Transverse colon (tissue), 4 donors: ENCODE data around the gene LCP1. TPM values are rescaled to one million over a fixed set of nuclear protein-coding genes. Genes with fewer than 3 reads are reported as not detected.

Experiments
- DNase-seq: peaks from one replicate; pipeline ENCODE4 v3.0.0-alpha.2; 2019
- H3K27ac ChIP-seq, 4 donors: fragments of 200-600 bp; sonication (generic); 2 replicates each; pipeline ENCODE4 v1.5.1; 2016 to 2018; ENCODE audit warnings: inconsistent platforms in 4 of 4
- H3K27me3 ChIP-seq: fragments of 200-600 bp; sonication (generic); 2 replicates; pipeline ENCODE4 v1.5.1; 2017; ENCODE audit warnings: inconsistent platforms
- H3K36me3 ChIP-seq, 4 donors: fragments of 200-600 bp; sonication (generic); 2 replicates each; pipeline ENCODE4 v1.5.1; 2017 to 2019; ENCODE audit warnings: inconsistent platforms in 4 of 4
- H3K4me1 ChIP-seq, 4 donors: fragments of 200-600 bp; sonication (generic); 2 replicates each; pipeline ENCODE4 v1.5.1; 2017 to 2020; ENCODE audit warnings: inconsistent platforms in 4 of 4
- H3K4me3 ChIP-seq, 4 donors: fragments of 200-600 bp; sonication (generic); 1 replicate in 1 of 4; 2 replicates in 3 of 4; pipeline versions ENCODE4 v1.5.1 to v1.6.1; 2017 to 2019; ENCODE audit warnings: inconsistent platforms in 4 of 4
- H3K9me3 ChIP-seq, 2 donors: fragments of 200-600 bp; sonication (generic); 2 replicates each; pipeline ENCODE4 v1.5.1; 2017 to 2019; ENCODE audit warnings: inconsistent platforms in 2 of 2
- EP300 ChIP-seq: sonication (generic); formaldehyde crosslinking; IDR thresholded peaks from one replicate; pipeline ENCODE4 v1.6.1; 2017; ENCODE audit warnings: antibody characterized with exemption, low read depth
- POLR2A ChIP-seq: fragments of 450-650 bp; IDR thresholded peaks from one replicate; pipeline ENCODE4 v1.6.1; 2016; ENCODE audit warnings: antibody characterized with exemption, mild to moderate bottlenecking, moderate library complexity
- POLR2AphosphoS5 ChIP-seq, 3 donors: sonication (generic); formaldehyde crosslinking; IDR thresholded peaks; one replicate each; pipeline ENCODE4 v1.6.1; 2016; ENCODE audit warnings: antibody characterized with exemption in 3 of 3
- WGBS, 2 donors: methylation state at CpG; one replicate each; pipeline ENCODE4 v1.1.5; 2018; ENCODE audit warnings: low coverage in 1 of 2; 5-methylcytosine and 5-hydroxymethylcytosine counted together
- in situ Hi-C, 4 donors: fragments of 200-750 bp; cut with MboI; loops; one replicate each; pipeline versions ENCODE4 v1.15.0 to v1.15.1; 2017; ENCODE audit warnings: low sequenced_read_pairs in 3 of 4, low pct_ligation_motif_present in 1 of 4, low pct_unique_long_range_greater_than_20kb in 1 of 4
- intact Hi-C: fragments of 100-400 bp; cut with DNase I; formaldehyde crosslinking; loops from one replicate; pipeline ENCODE4 v1.15.1; 2023; ENCODE audit warnings: low total_unique reads
- small RNA-seq, 4 donors: library from RNA; depleted of rRNA; stranded (forward); fragments of <200 nt; gene quantifications; one replicate each; pipeline ENCODE3, GENCODE V24; 2016
- total RNA-seq, 4 donors: library from RNA; depleted of rRNA; stranded (reverse); fragments of >200 nt; gene quantifications; one replicate each; pipeline ENCODE4 v1.1.0, GENCODE V29; 2016
- TF ChIP-seq, protein P1 (sequence below), 5 experiments: fragments of 200-600 bp in 3 of 5; fragments of 450-650 bp in 2 of 5; sonication (generic) in 3 of 5; IDR thresholded peaks; 1 replicate in 2 of 5; 2 replicates in 3 of 5; pipeline ENCODE4 v1.5.1; 2016 to 2017; ENCODE audit warnings: antibody characterized with exemption in 5 of 5, inconsistent platforms in 3 of 5, mild to moderate bottlenecking in 2 of 5, moderate library complexity in 1 of 5

Gene LCP1
- total RNA-seq, 4 donors from 2014 or later, result 1.6 to 35.7 (median 26.1) TPM

DNA sequence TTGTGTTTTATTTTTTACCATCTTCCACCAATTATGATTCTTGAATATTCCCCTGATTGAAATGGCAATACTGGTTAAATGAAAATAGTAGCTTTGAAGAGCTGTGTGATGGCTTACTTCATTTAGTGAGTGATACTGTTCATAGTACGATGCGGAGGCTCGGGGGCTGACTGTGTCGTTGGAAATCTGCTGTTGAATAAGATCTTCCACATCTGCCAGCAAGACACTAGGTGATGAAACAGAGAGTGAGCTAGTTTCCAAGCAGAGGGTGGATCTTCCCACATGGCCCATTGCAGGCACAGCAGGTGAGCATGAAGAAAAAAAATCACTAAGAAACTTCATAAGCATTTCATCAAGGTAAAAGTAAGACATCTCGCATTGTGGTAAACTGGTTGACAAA lies 99.7 kb downstream of the LCP1 start:
- Histone ChIP-seq H3K9me3 (no peaks in the 10 kb centered on the region), H3K4me3 (no peak overlapping the region), H3K4me1 (no peaks in the 10 kb centered on the region), H3K27me3 (no peaks in the 10 kb centered on the region), H3K27ac (no peak overlapping the region), H3K36me3 (no peaks in the 10 kb centered on the region)
- WGBS, 2 donors, result 89 to 90% methylated on average over 5 of the region's 5 CpGs
- intact Hi-C loops (no loop called here), in situ Hi-C loops (no loop called here)
- DNase-seq, result no peak
- TF ChIP-seq, protein P1, sequence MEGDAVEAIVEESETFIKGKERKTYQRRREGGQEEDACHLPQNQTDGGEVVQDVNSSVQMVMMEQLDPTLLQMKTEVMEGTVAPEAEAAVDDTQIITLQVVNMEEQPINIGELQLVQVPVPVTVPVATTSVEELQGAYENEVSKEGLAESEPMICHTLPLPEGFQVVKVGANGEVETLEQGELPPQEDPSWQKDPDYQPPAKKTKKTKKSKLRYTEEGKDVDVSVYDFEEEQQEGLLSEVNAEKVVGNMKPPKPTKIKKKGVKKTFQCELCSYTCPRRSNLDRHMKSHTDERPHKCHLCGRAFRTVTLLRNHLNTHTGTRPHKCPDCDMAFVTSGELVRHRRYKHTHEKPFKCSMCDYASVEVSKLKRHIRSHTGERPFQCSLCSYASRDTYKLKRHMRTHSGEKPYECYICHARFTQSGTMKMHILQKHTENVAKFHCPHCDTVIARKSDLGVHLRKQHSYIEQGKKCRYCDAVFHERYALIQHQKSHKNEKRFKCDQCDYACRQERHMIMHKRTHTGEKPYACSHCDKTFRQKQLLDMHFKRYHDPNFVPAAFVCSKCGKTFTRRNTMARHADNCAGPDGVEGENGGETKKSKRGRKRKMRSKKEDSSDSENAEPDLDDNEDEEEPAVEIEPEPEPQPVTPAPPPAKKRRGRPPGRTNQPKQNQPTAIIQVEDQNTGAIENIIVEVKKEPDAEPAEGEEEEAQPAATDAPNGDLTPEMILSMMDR (IDR thresholded peaks at IDR 0.05), result no peak

GRCh38 chr13:46079770-46080169 lies 102.2 kb downstream of the LCP1 start:
- TF ChIP-seq EP300, result no peak
- no peak for TF ChIP-seq POLR2A
- TF ChIP-seq, protein P1 (IDR thresholded peaks at IDR 0.05), result no peak
- TF ChIP-seq POLR2AphosphoS5 (IDR thresholded peaks at IDR 0.05), result no peak
- no peak for DNase-seq
- intact Hi-C loops, result no loop called here
- 33 to 57% methylated on average over 1 to 2 of the region's 2 CpGs for WGBS, 2 donors
- Histone ChIP-seq H3K4me3 (no peak overlapping the region), H3K4me1 (no peaks in the 10 kb centered on the region), H3K9me3 (no peaks in the 10 kb centered on the region), H3K27ac (no peak overlapping the region), H3K36me3 (no peaks in the 10 kb centered on the region), H3K27me3 (no peaks in the 10 kb centered on the region)
- in situ Hi-C loops, result no loop called here

- WGBS, 2 donors, result 57 to 73% methylated on average over 1 of the region's 1 CpG
- H3K27ac ChIP-seq, result no peak overlapping the region
- in situ Hi-C loops (no loop called here), intact Hi-C loops (no loop called here)
- no peaks in the 10 kb centered on the region for H3K9me3 ChIP-seq
- H3K4me1 ChIP-seq, result no peaks in the 10 kb centered on the region
- H3K4me3 ChIP-seq, result no peak overlapping the region
- DNase-seq, result no peak
- TF ChIP-seq POLR2A (no peak), EP300 (no peak), POLR2AphosphoS5 (IDR thresholded peaks at IDR 0.05) (no peak)
- TF ChIP-seq, protein P1 (IDR thresholded peaks at IDR 0.05), result no peak
- H3K36me3 ChIP-seq, result no peaks in the 10 kb centered on the region
- no peaks in the 10 kb centered on the region for H3K27me3 ChIP-seq
Observed at GRCh38 chr13:46077265-46077664, 104.7 kb downstream of the LCP1 start.

GRCh38 chr13:46076827-46077226 lies 105.2 kb downstream of the LCP1 start:
- Histone ChIP-seq H3K9me3 (no peaks in the 10 kb centered on the region), H3K27ac (no peak overlapping the region), H3K36me3 (no peaks in the 10 kb centered on the region), H3K4me3 (no peak overlapping the region), H3K27me3 (no peaks in the 10 kb centered on the region), H3K4me1 (no peaks in the 10 kb centered on the region)
- in situ Hi-C loops (no loop called here), intact Hi-C loops (no loop called here)
- TF ChIP-seq POLR2AphosphoS5 (IDR thresholded peaks at IDR 0.05) (no peak), POLR2A (no peak), EP300 (no peak)
- TF ChIP-seq, protein P1 (IDR thresholded peaks at IDR 0.05), result no peak
- no peak for DNase-seq
- 66 to 94% methylated on average over 3 of the region's 3 CpGs for WGBS, 2 donors

Small RNA genes lying within 50 kb of the gene (small RNA-seq; reads per million reads assigned to genes)
- 0 reads per million in 4 donors for gene RN7SL288P

Other genes starting within 250 kb of the LCP1 start
- gene ZC3H13, start 129.4 kb downstream of the LCP1 start, total RNA-seq, result 10 to 100 TPM; 14.2 to 67.5 (median 23.7) TPM
- not detected for gene CPB2, start 77.1 kb downstream of the LCP1 start, total RNA-seq
- under 1 TPM in 1 of 4 donors, not detected in 3; 0.32 TPM for gene LRRC63, start 29.8 kb upstream of the LCP1 start, total RNA-seq
- 10 to 100 TPM in 3 of 4 donors, 1 to 10 TPM in 1; 2.8 to 27.2 (median 14.2) TPM for gene RUBCNL, start 205.1 kb upstream of the LCP1 start, total RNA-seq